Measurements from ENCODE around the gene GAA. TPM values are rescaled to one million over a fixed set of nuclear protein-coding genes. Genes with fewer than 3 reads are reported as not detected.

The GAA gene
- total and polyA plus RNA-seq, 2 of the 8 experiments (the other 6 are each of a cell fraction or from before 2014, with no cell fraction given) = 14.8 to 30.0 TPM

DNA sequence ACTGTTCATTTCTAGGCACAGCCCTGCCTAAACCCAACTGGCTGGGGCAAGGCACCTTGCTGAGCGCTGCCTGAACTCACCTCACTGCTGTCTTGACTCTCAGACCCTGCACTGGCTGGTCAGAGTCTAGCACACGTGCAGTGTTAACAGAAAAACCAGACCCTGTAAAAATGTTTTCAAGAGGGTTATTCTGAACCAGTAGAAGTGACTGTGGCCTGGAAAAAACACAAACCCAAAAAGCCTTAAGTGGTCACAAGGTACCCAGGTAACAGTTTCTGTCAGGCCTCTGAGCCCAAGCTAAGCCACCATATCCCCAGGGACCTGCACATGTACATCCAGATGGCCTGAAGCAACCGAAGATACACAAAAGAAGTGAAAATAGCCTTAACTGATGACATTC, 51.6 kb downstream of the GAA start:
- H3K56ac ChIP-seq (replicated peaks; ENCODE audit: insufficient read length, low read depth, low read length) = no peak overlapping the region
- peaks cover 0 to 3% of the 10 kb centered on the region in 2 experiments for H4K20me1 ChIP-seq (replicated peaks in 1 of 2; ENCODE audit: control insufficient read depth in 1 of 2, insufficient read depth in 2 of 2, low read length in 2 of 2)
- WGBS, 2 experiments (ENCODE audit: extremely low coverage in 1 of 2, insufficient coverage in 1 of 2, insufficient read length in 1 of 2, insufficient replicate concordance in 2 of 2, low coverage in 1 of 2, low lambda C conversion rate in 2 of 2, missing lambda C conversion rate in 1 of 2) = 94% methylated on average over 3 of the region's 3 CpGs; no CpG with 5 or more reads in 1 of the 2 experiments
- H3K79me2 ChIP-seq (ENCODE audit: control insufficient read depth in 1 of 2, insufficient read depth in 2 of 2, low read length in 2 of 2) = peaks cover 0 to 4% of the 10 kb centered on the region in 2 experiments; a peak in 2 of 4 replicates
- no peak overlapping the region for H2AK5ac ChIP-seq (ENCODE audit: low read depth, low read length)
- peak overlapping the region; percentile 99 for H2BK15ac ChIP-seq (ENCODE audit: low read length)
- peak overlapping the region; percentile 85 for H2BK120ac ChIP-seq (replicated peaks; ENCODE audit: low read depth, low read length)
- H4K91ac ChIP-seq (replicated peaks; ENCODE audit: insufficient read length, low read length) = peak overlapping the region; percentile 7
- ChIA-PET CTCF (ENCODE audit: partially characterized antibody) (no interaction called here), POLR2A (ENCODE audit: partially characterized antibody) (no interaction called here)
- H2AFZ ChIP-seq (ENCODE audit: low read length) = no peak overlapping the region
- H2BK5ac ChIP-seq (ENCODE audit: low read depth, low read length) = no peak overlapping the region
- DNase-seq (ENCODE audit: low read depth in 1 of 2, low spot score in 2 of 2) (no peak), FAIRE-seq (no peak)
- H2BK20ac ChIP-seq (ENCODE audit: low read length) = no peak overlapping the region
- peaks cover 15 to 20% of the 10 kb centered on the region in 2 experiments; a peak in 3 of 4 replicates for H3K9me3 ChIP-seq (ENCODE audit: insufficient read depth in 2 of 2, low read depth in 1 of 2, low read length in 1 of 2)
- H3K14ac ChIP-seq (ENCODE audit: insufficient read length) = no peak overlapping the region
- peak overlapping the region; percentile 84; the same call in 1 of the 2 replicates for H2BK12ac ChIP-seq (ENCODE audit: low read depth, low read length)
- peaks cover 2% of the 10 kb centered on the region; the same call in 1 of the 2 replicates for H3K79me1 ChIP-seq (ENCODE audit: low read depth, low read length)
- H3K18ac ChIP-seq (ENCODE audit: extremely low read depth, low read length) = no peak overlapping the region; the same call in 1 of the 2 replicates
- H3K27ac ChIP-seq (ENCODE audit: low read depth, low read length) = no peak overlapping the region
- H3K4me3 ChIP-seq (ENCODE audit: extremely low read depth in 1 of 4, insufficient read depth in 2 of 4, low read depth in 3 of 4, low read length in 4 of 4) = no peak overlapping the region
- peaks cover 0 to 4% (median 0%) of the 10 kb centered on the region in 4 experiments; a peak in 4 of 7 replicates for H3K27me3 ChIP-seq (replicated peaks in 1 of 4; ENCODE audit: control insufficient read depth in 3 of 4, extremely low read depth in 1 of 4, insufficient read depth in 3 of 4, low read length in 3 of 4)
- peaks cover 9 to 17% (median 12%) of the 10 kb centered on the region in 4 experiments for H3K4me1 ChIP-seq (replicated peaks in 1 of 4; ENCODE audit: control insufficient read depth in 3 of 4, insufficient read depth in 4 of 4, low read length in 3 of 4)
- H4K8ac ChIP-seq (ENCODE audit: extremely low read depth, insufficient read depth, low read length) = no peak overlapping the region
- H3K4me2 ChIP-seq (ENCODE audit: insufficient read depth in 1 of 2, low read depth in 2 of 2, low read length in 2 of 2) = no peak overlapping the region; a peak in 2 of 4 replicates
- no peak overlapping the region for H3K9ac ChIP-seq (replicated peaks in 1 of 4; ENCODE audit: extremely low read depth in 1 of 4, low read depth in 3 of 4, low read length in 3 of 4)
- H3K4ac ChIP-seq (replicated peaks; ENCODE audit: insufficient read length, low read depth, low read length) = no peak overlapping the region
- peaks cover 1% of the 10 kb centered on the region; the same call in 1 of the 2 replicates for H3K23me2 ChIP-seq (ENCODE audit: low read depth, low read length)
- H3K36me3 ChIP-seq (ENCODE audit: control insufficient read depth in 2 of 4, insufficient read depth in 4 of 4, low read length in 3 of 4) = no peaks in the 10 kb centered on the region; a peak in 1 of 8 replicates
- H4K5ac ChIP-seq (ENCODE audit: insufficient read length, low read depth, low read length) = no peak overlapping the region
- no peak overlapping the region for H3K23ac ChIP-seq (ENCODE audit: insufficient read length)
- no peak for TF ChIP-seq NANOG (IDR thresholded peaks at IDR 0.05; ENCODE audit: insufficient read depth, low read depth, low read length, poor library complexity, severe bottlenecking)
- TF ChIP-seq SIRT6 (IDR thresholded peaks at IDR 0.05; ENCODE audit: low read length) = no peak
- no peak for TF ChIP-seq NRF1 (IDR thresholded peaks at IDR 0.05; ENCODE audit: low read depth, low read length)
- no peak for TF ChIP-seq CHD2 (IDR thresholded peaks at IDR 0.05; ENCODE audit: low read length)
- TF ChIP-seq, protein P1, sequence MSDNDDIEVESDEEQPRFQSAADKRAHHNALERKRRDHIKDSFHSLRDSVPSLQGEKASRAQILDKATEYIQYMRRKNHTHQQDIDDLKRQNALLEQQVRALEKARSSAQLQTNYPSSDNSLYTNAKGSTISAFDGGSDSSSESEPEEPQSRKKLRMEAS (IDR thresholded peaks at IDR 0.05) = no peak
- no peak for TF ChIP-seq KDM4A (IDR thresholded peaks at IDR 0.05; ENCODE audit: low read depth, low read length, severe bottlenecking)
- TF ChIP-seq ZNF274 (IDR thresholded peaks at IDR 0.05; ENCODE audit: borderline replicate concordance, extremely low read depth, low read length) = no peak
- no peak for TF ChIP-seq JUND (IDR thresholded peaks at IDR 0.05; ENCODE audit: low read length)
- TF ChIP-seq RNF2 (IDR thresholded peaks at IDR 0.05; ENCODE audit: borderline replicate concordance, low read depth, low read length, missing control alignments, poor library complexity, severe bottlenecking) = no peak
- TF ChIP-seq CBX8 (IDR thresholded peaks at IDR 0.05; ENCODE audit: borderline replicate concordance, low read depth, low read length) = no peak
- TF ChIP-seq RFX5 (IDR thresholded peaks at IDR 0.05; ENCODE audit: borderline replicate concordance, low read depth, low read length) = no peak
- TF ChIP-seq, protein P2, sequence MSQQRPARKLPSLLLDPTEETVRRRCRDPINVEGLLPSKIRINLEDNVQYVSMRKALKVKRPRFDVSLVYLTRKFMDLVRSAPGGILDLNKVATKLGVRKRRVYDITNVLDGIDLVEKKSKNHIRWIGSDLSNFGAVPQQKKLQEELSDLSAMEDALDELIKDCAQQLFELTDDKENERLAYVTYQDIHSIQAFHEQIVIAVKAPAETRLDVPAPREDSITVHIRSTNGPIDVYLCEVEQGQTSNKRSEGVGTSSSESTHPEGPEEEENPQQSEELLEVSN (IDR thresholded peaks at IDR 0.05) = no peak
- TF ChIP-seq TAF1 (IDR thresholded peaks at IDR 0.05; ENCODE audit: low read depth, low read length) = no peak
